NCI-H2107 treated with DMSO at 0.1 percent for 48 hours (cell line): ENCODE data around the gene RAB7A.
"Not testable (repeated sequence)": the region's sequence is repeated elsewhere in the genome, so short reads cannot be mapped to it uniquely, and the experiment has no call there.

ENCODE experiments used
- DNase-seq: peaks from one replicate; lab custom pipeline; 2025; ENCODE audit not compliant: unreplicated experiment; lab: John Stamatoyannopoulos, UW

Gene RAB7A

DNA sequence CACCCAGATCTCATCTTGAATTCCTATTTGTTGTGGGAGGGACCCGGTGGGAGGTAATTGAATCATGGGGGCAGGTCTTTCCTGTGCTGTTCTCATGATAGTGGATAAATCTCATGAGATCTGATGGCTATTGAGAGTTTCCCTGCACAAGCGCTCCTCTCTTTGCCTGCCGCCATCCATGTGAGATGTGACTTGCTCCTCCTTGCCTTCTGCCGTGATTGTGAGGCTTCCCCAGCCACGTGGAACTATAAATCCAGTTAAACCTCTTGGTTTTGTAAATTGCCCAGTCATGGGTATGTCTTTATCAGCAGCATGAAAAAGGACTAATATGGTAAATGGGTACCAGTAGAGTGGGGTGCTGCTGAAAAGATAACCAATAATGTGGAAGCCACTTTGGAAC is 23.6 kb downstream of the RAB7A start:
- not testable (repeated sequence) for DNase-seq

DNA sequence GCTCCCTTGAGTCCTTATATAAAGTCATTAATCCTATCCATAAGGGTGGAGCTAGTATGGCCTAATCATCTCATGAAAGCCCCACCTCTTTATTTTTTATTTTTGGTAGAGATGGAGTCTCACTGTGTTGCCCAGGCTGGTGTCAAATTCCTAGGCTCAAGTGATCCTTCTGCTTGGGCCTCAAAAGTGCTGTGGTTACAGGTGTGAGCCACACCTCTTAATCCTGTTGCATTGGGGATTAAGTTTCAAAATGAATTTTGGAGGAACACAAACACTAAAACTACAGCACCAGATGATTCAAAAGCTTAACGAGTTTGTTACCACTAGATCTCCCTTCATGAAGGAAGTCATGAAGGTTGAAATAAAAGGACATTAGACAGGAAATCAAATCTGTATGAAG is 27.7 kb downstream of the RAB7A start:
- DNase-seq = peak; percentile 64

- DNase-seq = no peak
Measured at GRCh38 chr3:128760042-128760441, 34.1 kb downstream of the RAB7A start.

GRCh38 chr3:128760881-128761280 is 34.9 kb downstream of the RAB7A start:
- no peak for DNase-seq

- no peak for DNase-seq
Measured at GRCh38 chr3:128761392-128761791, 35.4 kb downstream of the RAB7A start.

DNA sequence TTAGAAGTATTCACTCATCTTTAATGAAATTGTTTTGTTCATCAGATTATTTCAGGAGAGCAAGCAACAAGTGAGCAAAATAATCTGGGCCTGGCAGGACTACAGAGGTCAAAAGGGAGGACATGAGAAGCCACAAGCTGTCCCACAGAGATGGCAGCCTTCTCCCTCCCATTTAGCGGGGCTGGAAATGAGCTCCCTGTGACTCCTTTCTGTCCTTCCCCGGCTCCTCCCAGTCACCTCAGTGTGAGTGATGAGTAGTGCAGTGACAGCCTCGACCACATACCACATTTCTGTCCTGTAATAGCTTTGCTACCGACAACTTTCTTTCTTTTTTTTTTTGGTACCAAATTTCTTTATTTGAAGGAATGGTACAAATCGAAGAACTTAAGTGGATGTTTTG is 38.0 kb downstream of the RAB7A start:
- DNase-seq = no peak

DNA sequence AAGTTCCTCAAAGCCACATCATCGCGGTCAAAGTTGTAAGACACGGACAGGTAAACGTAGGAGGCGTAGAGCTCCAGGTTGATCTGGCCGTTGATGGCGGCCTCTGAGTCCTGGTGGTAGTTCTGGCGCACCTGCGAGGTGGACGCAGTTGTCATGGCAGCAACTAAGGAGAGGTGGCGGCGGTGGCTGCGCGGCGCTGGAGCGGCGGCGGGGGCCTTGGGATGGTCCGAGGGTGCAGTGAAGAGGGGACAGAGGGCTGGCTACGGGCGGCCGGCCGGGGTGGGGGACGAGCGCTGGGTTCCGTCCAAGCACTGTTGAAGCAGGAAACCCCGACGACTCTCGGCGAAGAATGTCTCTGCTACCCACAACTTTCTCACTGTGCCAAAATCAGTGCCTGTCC is 38.9 kb downstream of the RAB7A start:
- no peak for DNase-seq

DNA sequence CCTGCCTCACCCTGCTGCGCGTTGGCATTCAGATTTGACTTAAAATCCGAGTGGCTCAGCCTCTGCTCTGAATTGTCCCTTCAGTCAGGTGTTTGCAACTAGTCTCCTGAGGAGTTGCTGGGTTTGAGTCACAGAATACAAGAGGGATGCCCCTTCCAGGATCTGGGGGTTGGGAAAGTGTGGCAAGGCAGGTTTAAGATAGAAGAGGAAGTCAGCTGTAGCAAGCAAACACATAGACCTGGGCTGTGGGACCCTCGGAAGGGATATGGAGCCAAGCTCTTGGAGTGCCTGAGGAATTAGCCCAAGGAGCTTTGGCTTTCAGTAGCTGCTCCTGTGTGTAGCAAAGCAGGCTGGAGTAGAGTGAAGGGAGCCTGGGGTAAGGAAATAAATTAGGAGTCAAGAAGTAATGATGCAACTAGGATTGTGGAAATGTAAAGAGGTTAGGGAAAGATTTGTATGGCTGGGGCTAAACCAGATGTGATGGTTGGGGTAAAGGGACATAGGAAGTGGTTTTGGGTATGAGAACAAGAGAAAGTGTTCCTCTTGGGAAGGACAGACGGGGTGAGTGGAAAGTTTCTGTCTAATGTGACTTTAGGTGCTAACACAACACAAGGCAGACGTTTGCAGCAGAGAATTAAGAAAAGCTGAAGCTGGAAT is 41.2 kb downstream of the RAB7A start:
- no peak for DNase-seq

- DNase-seq = no peak
Measured at GRCh38 chr3:128768471-128768870, 42.5 kb downstream of the RAB7A start.

DNA sequence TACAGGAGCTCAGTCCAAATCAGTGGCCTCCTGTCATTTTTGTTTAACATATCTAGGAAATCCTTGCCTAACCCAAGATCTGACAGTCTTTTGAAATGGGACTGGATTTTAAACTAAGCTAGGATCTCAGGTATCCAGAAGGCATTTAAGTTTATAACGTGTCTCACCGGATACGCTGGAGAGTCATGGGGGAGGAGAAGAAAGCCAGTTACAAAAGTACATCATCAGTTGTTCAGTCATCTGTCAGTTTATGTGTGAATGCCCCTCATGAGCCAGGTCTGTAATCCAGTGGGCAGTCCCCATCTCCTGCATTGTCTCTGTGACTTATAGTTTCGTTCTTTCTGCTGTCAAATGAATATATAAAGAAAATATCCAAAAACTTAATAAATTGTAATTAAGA is 44.4 kb downstream of the RAB7A start:
- DNase-seq = no peak

- not testable (repeated sequence) for DNase-seq
Measured at GRCh38 chr3:128773189-128773588, 47.2 kb downstream of the RAB7A start.

DNA sequence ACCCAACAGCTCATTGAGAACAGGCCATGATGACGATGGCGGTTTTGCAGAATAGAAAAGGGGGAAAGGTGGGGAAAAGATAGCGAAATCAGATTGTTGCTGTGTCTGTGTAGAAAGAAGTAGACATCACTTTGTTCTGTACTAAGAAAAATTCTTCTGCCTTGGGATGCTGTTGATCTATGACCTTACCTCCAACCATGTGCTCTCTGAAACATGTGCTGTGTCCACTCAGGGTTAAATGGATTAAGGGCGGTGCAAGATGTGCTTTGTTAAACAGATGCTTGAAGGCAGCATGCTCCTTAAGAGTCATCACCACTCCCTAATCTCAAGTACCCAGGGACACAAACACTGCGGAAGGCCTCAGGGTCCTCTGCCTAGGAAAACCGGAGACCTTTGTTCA is 47.6 kb downstream of the RAB7A start:
- DNase-seq = not testable (repeated sequence)

DNA sequence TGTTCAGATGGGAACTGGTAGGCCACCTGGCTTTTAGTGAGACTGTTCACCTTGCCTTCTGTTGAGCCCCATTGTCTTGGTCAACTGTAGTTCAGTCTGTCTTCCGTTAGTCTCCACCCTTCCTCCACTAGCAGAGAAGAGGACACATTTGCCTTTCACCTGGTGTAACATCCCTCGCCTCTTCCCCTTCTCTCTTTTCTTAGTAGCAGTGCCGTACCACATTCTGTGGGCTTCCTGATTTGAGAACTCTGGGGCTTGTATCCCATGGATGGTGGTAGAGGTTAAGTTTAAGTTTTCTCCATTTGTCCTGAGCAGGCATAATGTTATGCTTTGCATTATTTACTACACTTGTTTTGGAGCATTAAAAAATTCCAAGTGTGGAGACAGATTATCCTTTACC is 49.3 kb downstream of the RAB7A start:
- no peak for DNase-seq

GRCh38 chr3:128775906-128776542 is 50.0 kb downstream of the RAB7A start:
- no peak for DNase-seq

- DNase-seq = no peak
Measured at GRCh38 chr3:128780101-128780837, 54.3 kb downstream of the RAB7A start.

DNA sequence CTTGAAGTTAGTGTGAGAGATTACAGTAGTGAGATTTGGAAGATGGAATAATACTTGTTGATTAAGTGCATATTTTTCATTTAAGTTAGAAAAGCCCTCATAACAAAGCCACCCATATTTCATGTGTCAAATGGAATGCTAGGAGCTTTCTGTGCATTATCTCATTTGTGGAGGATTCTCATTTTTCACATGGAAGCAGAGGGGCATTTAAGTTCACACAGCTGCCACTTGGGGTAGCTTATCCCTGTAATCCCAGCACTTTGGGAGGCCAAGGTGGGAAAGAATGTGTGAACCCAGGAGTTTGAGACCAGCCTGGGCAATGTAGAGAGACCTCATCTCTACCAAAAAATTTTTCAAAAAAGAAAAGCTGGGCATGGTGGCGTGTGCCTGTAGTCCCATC is 55.2 kb downstream of the RAB7A start:
- no peak for DNase-seq

DNA sequence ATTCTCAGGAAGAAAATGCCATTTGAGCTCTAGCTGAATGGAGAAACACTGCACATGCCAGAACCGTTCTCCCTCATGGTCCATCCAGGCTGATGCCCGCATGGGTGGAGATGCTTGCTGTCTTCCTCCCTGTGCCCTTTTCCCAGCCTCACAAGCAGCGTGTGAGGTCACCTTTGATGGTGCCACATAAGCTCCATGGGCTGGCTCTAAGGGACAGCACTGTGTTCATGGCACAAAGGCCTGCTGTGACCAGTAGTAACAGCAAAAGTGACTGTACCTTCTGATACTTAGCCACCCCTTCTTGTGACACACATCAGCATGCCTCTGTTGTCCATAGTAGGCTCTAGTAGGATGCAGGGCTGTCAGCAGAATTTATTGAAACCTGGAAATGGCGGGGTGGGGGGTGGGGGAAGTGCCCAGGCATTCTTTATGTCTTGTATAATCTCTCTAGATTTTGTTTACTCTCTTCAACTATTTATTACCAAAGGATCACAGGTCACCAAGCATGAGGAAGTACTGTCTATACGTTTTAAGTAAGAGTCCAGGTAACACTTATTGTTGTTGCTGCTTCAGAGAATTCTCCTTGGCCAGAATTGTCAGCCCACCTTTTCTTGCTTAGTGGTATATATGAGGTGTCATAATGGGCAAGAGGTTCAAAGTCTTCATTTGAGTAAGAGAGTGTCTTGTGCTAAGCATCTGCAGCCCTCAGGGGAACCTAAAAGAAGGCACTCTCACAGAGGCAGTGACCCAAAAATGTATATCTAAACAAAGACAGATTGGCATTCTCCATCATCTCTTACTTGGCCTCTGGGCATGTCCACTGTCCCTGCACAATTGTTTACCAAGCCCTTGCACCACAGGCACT is 56.5 kb downstream of the RAB7A start:
- no peak for DNase-seq

DNA sequence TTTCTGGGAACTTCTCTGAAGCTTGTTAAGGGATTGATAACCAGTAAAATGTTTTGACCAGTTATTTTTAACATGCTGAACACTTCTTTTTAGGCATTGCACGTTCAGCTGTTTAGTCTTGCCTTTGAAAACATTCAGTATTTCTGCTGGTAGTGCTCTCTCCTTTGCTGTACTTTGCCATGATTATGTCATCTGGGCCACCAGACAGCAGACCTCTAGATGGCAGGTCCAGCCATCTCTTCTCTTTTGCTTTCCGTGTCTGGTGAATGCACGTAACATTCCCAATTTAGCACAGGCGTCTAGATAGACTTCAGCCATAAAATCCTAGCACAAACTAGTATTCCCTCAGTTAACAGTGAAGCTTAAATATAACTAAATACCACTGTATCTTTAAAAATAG is 57.8 kb downstream of the RAB7A start:
- DNase-seq = no peak

DNA sequence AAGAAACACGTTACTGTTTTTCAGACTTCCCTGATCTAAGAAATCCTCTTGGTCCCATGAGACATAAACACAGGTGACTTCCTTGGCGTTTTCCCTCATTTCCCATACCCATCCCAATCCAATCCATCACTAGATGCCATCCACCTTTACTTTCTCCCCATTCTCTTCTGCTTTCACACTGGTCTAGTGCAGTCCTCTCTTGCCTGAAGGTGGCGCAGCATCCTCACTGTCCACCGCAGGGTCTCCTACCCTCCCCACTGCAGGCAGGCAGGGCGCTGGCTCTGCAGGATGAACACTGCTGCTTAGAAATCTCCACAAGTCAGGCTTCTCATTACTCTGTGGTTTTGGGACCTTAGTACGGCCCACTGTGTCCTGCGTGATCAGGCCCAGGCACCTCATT is 58.2 kb downstream of the RAB7A start:
- DNase-seq = peak; percentile 26

- no peak for DNase-seq
Measured at GRCh38 chr3:128784843-128785242, 58.9 kb downstream of the RAB7A start.

- no peak for DNase-seq
Measured at GRCh38 chr3:128786434-128787020, 60.5 kb downstream of the RAB7A start.
